Liver (tissue), 9 donors: ENCODE measurements around the gene MMP25. TPM values are rescaled to one million over a fixed set of nuclear protein-coding genes. Genes with fewer than 3 reads are reported as not detected.

Experiments used
- DNase-seq: peaks from one replicate; pipeline ENCODE4 v3.0.0-alpha.2; 2017; ENCODE audit warnings: low spot score
- H3K27ac ChIP-seq, 2 donors: one replicate each; pipeline ENCODE4 v1.7.0; 2013; ENCODE audit warnings: inconsistent platforms in 2 of 2, low read length in 2 of 2, control low read depth in 1 of 2, low read depth in 1 of 2, mild to moderate bottlenecking in 1 of 2
- H3K27me3 ChIP-seq, 4 donors: one replicate each; pipeline versions ENCODE4 v1.6.1 to v1.7.0; 2013; ENCODE audit warnings: low read length in 3 of 4, inconsistent platforms in 1 of 4, mild to moderate bottlenecking in 1 of 4, moderate library complexity in 1 of 4; ENCODE audit not compliant: control insufficient read depth in 4 of 4, insufficient read depth in 4 of 4
- H3K36me3 ChIP-seq, 4 donors: one replicate each; pipeline versions ENCODE4 v1.6.1 to v1.7.0; 2013; ENCODE audit warnings: low read length in 3 of 4, mild to moderate bottlenecking in 3 of 4, low read depth in 1 of 4, moderate library complexity in 1 of 4; ENCODE audit not compliant: control insufficient read depth in 4 of 4, insufficient read depth in 3 of 4
- H3K4me1 ChIP-seq, 4 donors: one replicate each; pipeline versions ENCODE4 v1.6.1 to v1.7.0; 2013; ENCODE audit warnings: low read length in 3 of 4, mild to moderate bottlenecking in 3 of 4, moderate library complexity in 1 of 4; ENCODE audit not compliant: control insufficient read depth in 4 of 4, insufficient read depth in 4 of 4
- H3K4me3 ChIP-seq, 3 donors: one replicate each; pipeline versions ENCODE4 v1.6.1 to v1.7.0; 2013; ENCODE audit warnings: low read length in 3 of 3, control low read depth in 1 of 3, low read depth in 1 of 3, mild to moderate bottlenecking in 1 of 3
- H3K9ac ChIP-seq, 2 donors: one replicate each; pipeline ENCODE4 v1.7.0; 2013; ENCODE audit warnings: low read length in 2 of 2, mild to moderate bottlenecking in 2 of 2, moderate library complexity in 2 of 2, control low read depth in 1 of 2, low read depth in 1 of 2
- H3K9me3 ChIP-seq, 4 donors: one replicate each; pipeline versions ENCODE4 v1.6.1 to v1.7.0; 2013; ENCODE audit warnings: low read length in 3 of 4; ENCODE audit not compliant: control insufficient read depth in 4 of 4
- GABPA ChIP-seq, 2 donors: IDR thresholded peaks in 1 of 2; conservative IDR thresholded peaks in 1 of 2; 2 replicates each; pipeline ENCODE4 v1.6.1; 2016; ENCODE audit warnings: antibody characterized with exemption in 2 of 2, mild to moderate bottlenecking in 1 of 2, moderate library complexity in 1 of 2
- HNF4A ChIP-seq, 2 donors: conservative IDR thresholded peaks; 2 replicates each; pipeline ENCODE4 v1.6.1; 2016; ENCODE audit warnings: antibody characterized with exemption in 2 of 2, mild to moderate bottlenecking in 2 of 2
- HNF4G ChIP-seq: IDR thresholded peaks from 2 replicates; pipeline ENCODE4 v1.6.1; 2016; ENCODE audit warnings: antibody characterized with exemption
- NR2F2 ChIP-seq: IDR thresholded peaks from 2 replicates; pipeline ENCODE4 v1.6.1; 2016; ENCODE audit warnings: antibody characterized with exemption
- RXRA ChIP-seq, 2 donors: IDR thresholded peaks; 2 replicates each; pipeline ENCODE4 v1.6.1; 2017 to 2018; ENCODE audit warnings: antibody characterized with exemption in 2 of 2, mild to moderate bottlenecking in 1 of 2
- SP1 ChIP-seq: IDR thresholded peaks from 2 replicates; pipeline ENCODE4 v1.6.1; 2018; ENCODE audit warnings: antibody characterized with exemption, mild to moderate bottlenecking
- TAF1 ChIP-seq: conservative IDR thresholded peaks from 2 replicates; pipeline ENCODE4 v1.6.1; 2016; ENCODE audit warnings: antibody characterized with exemption, mild to moderate bottlenecking
- YY1 ChIP-seq: IDR thresholded peaks from 2 replicates; pipeline ENCODE4 v1.6.1; 2016; ENCODE audit warnings: antibody characterized with exemption, mild to moderate bottlenecking
- WGBS: extraction: QIAGEN DNeasy Blood & Tissue Kit; methylation state at CpG from one replicate; pipeline ENCODE4 v1.1.7; 2013; 5-methylcytosine and 5-hydroxymethylcytosine counted together
- polyA plus RNA-seq, 2 donors: library from polyadenylated mRNA; stranded (reverse) in 1 of 2; unstranded in 1 of 2; fragments of 200-250 nt in 1 of 2; fragments of >200 nt in 1 of 2; fragmentation: Nextera tagmentation in 1 of 2; extraction: Ambion mirVana in 1 of 2; gene quantifications; one replicate each; pipeline versions ENCODE4 v1.2.1 to v1.2.3, GENCODE V29; 2013 to 2015
- total RNA-seq, 2 donors: library from RNA; depleted of rRNA; stranded (reverse); fragments of >200 nt; gene quantifications; one replicate each; pipeline ENCODE4 v1.2.3, GENCODE V29; 2014
- TF ChIP-seq, protein P1 (sequence below): IDR thresholded peaks from 2 replicates; pipeline ENCODE4 v1.6.1; 2016; ENCODE audit warnings: antibody characterized with exemption, mild to moderate bottlenecking
- TF ChIP-seq, protein P2 (sequence below): IDR thresholded peaks from 2 replicates; pipeline ENCODE4 v1.6.1; 2016; ENCODE audit warnings: antibody characterized with exemption
- donor health status: healthy.
- donor health status: healthy.
- donor health status: healthy.
- donor health status: healthy.
- donor health status: healthy.

Gene MMP25
- total and polyA plus RNA-seq, 4 donors = 0.47 to 2.7 (median 0.96) TPM

DNA sequence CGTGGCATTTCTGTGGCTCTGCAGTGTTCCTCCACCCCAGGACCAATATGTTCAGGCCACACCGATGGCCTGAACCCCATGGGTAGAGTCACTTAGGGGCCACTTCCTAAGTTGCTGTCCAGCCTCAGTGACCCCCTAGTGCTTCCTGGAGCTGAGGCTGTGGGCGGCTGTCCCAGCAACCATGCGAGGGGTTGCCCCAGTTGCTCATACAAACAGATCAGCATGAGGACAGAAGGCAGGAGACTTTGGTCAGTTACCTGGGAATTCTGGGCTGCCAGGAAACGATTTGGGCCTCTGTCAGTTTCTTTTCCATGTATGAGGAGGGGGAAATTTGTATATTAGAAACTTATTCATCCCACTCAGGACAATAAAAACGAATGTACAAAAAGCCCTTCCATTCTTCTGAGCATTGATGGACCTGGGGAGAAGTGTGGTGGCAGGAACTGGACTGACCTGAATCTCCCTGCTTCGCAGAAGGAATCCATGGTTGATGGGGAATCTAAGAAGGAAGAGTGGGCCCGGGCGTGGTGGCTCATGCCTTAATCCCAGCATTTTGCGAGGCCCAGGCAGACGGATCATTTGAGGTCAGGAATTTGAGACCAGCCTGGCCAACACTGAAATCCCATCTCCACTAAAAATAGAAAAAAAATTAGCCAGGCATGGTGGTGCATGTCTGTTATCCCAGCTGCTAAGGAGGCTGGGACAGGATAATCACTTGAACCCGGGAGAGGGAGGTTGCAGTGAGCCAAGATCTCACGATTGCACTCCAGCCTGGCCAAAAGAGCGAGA lies 14.2 kb downstream of the MMP25 start:
- Histone ChIP-seq H3K27me3 (no peaks in the 10 kb centered on the region), H3K9me3 (no peaks in the 10 kb centered on the region), H3K4me3 (no peak overlapping the region), H3K9ac (no peak overlapping the region), H3K27ac (peak overlapping the region; percentile 85 to 89), H3K36me3 (no peaks in the 10 kb centered on the region), H3K4me1 (peaks cover 6 to 26% (median 22%) of the 10 kb centered on the region in 4 donors)
- no peak for DNase-seq
- WGBS = 72% methylated on average over 14 of the region's 14 CpGs
- TF ChIP-seq GABPA (IDR thresholded peaks at IDR 0.05 in 1 of 2, conservative IDR thresholded peaks at IDR 0.05 in 1 of 2) = no peak
- TF ChIP-seq RXRA (IDR thresholded peaks at IDR 0.05) = peak in 1 of 2 donors; percentile 36
- peak; percentile 30 to 72 for TF ChIP-seq HNF4A (conservative IDR thresholded peaks at IDR 0.05)
- peak; percentile 27 for TF ChIP-seq SP1

DNA sequence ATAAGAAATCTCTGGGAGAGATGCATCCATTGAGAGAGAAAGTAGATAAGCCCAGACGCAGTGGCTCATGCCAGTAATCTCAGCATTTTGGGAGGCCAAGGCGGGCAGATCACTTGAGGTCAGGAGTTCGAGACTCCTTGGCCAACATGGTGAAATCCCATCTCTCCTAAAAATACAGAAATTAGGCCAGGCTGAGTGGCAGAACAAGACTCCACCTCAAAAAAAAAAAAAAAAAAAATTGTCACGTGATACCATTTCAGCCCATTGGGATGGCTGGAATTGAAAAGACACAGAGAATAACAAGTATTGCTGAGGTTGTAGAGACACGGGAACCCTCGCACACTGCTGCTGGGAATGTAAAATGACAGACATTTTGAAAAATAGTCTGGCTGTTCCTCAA lies 16.2 kb downstream of the MMP25 start:
- Histone ChIP-seq H3K27ac (no peak overlapping the region), H3K36me3 (no peaks in the 10 kb centered on the region), H3K4me1 (peaks cover 6 to 26% (median 22%) of the 10 kb centered on the region in 4 donors), H3K9me3 (no peaks in the 10 kb centered on the region), H3K27me3 (no peaks in the 10 kb centered on the region), H3K4me3 (no peak overlapping the region), H3K9ac (no peak overlapping the region)
- TF ChIP-seq HNF4G (no peak), NR2F2 (peak; percentile 56)
- DNase-seq = no peak
- 90% methylated on average over 6 of the region's 6 CpGs for WGBS

DNA sequence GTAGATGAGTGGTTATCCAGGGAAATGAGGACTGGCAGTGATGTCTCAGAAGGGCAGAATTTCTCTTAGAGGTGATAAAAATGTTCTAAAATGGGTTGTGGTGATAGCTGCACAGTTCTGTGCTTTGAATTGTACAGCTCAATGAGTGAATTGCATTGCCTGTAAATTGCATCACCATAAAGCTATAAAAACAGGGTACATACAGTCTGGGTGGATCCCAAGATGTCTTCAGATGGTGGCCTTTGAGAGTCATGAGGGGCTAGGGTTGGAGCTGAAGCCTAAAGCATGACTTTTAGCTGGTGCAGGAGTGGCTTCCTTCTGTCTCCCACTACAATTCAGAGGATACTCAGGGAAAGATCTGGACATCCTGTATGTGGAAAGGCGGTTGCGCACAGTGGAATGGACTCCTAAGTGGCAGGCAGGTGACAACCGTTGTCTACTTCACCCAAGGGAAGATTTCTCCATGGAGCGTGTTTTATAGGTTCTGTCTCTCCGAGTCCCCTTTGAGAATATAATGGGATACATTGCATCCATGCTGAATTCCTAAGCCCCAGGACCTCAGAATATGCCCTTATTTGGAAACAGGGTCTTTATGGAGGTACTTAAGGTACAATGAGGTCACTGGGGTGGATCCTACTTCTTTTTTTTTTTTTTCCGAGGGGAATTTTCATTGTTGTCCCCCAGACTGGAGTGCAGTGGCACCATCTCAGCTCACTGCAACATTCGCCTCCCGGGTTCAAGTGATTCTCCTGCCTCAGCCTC lies 17.4 kb downstream of the MMP25 start:
- Histone ChIP-seq H3K36me3 (peaks cover 0 to 5% (median 1%) of the 10 kb centered on the region in 4 donors), H3K4me1 (peaks cover 6 to 22% (median 16%) of the 10 kb centered on the region in 4 donors), H3K27ac (no peak overlapping the region), H3K9ac (no peak overlapping the region), H3K4me3 (no peak overlapping the region), H3K9me3 (no peaks in the 10 kb centered on the region), H3K27me3 (no peaks in the 10 kb centered on the region)
- no peak for DNase-seq
- 96% methylated on average over 8 of the region's 8 CpGs for WGBS
- TF ChIP-seq TAF1 (no peak), SP1 (no peak), YY1 (no peak), RXRA (IDR thresholded peaks at IDR 0.05) (no peak), NR2F2 (no peak), HNF4A (conservative IDR thresholded peaks at IDR 0.05) (no peak), HNF4G (no peak)
- TF ChIP-seq, protein P1, sequence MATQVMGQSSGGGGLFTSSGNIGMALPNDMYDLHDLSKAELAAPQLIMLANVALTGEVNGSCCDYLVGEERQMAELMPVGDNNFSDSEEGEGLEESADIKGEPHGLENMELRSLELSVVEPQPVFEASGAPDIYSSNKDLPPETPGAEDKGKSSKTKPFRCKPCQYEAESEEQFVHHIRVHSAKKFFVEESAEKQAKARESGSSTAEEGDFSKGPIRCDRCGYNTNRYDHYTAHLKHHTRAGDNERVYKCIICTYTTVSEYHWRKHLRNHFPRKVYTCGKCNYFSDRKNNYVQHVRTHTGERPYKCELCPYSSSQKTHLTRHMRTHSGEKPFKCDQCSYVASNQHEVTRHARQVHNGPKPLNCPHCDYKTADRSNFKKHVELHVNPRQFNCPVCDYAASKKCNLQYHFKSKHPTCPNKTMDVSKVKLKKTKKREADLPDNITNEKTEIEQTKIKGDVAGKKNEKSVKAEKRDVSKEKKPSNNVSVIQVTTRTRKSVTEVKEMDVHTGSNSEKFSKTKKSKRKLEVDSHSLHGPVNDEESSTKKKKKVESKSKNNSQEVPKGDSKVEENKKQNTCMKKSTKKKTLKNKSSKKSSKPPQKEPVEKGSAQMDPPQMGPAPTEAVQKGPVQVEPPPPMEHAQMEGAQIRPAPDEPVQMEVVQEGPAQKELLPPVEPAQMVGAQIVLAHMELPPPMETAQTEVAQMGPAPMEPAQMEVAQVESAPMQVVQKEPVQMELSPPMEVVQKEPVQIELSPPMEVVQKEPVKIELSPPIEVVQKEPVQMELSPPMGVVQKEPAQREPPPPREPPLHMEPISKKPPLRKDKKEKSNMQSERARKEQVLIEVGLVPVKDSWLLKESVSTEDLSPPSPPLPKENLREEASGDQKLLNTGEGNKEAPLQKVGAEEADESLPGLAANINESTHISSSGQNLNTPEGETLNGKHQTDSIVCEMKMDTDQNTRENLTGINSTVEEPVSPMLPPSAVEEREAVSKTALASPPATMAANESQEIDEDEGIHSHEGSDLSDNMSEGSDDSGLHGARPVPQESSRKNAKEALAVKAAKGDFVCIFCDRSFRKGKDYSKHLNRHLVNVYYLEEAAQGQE = no peak
- TF ChIP-seq, protein P2, sequence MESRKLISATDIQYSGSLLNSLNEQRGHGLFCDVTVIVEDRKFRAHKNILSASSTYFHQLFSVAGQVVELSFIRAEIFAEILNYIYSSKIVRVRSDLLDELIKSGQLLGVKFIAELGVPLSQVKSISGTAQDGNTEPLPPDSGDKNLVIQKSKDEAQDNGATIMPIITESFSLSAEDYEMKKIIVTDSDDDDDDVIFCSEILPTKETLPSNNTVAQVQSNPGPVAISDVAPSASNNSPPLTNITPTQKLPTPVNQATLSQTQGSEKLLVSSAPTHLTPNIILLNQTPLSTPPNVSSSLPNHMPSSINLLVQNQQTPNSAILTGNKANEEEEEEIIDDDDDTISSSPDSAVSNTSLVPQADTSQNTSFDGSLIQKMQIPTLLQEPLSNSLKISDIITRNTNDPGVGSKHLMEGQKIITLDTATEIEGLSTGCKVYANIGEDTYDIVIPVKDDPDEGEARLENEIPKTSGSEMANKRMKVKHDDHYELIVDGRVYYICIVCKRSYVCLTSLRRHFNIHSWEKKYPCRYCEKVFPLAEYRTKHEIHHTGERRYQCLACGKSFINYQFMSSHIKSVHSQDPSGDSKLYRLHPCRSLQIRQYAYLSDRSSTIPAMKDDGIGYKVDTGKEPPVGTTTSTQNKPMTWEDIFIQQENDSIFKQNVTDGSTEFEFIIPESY = no peak
